ENCODE data around the gene AGPAT1. TPM values are rescaled to one million over a fixed set of nuclear protein-coding genes. Genes with fewer than 3 reads are reported as not detected.

Gene AGPAT1
- total and polyA plus RNA-seq, 2 of the 13 experiments (the other 11 are each of a cell fraction or from before 2014, with no cell fraction given) = 51.3 to 139 TPM

- TF ChIP-seq SOX6 (IDR thresholded peaks at IDR 0.05) (no peak), SOX6 (CRISPR knock-in tag; IDR thresholded peaks at IDR 0.05) (peak; percentile 36; the same call in 1 of the 2 replicates), SMARCC2 (IDR thresholded peaks at IDR 0.05) (no peak), ZNF292 (CRISPR knock-in tag; IDR thresholded peaks at IDR 0.05; ENCODE audit: borderline replicate concordance, low read depth) (no peak), ZMYM4 (CRISPR knock-in tag; IDR thresholded peaks at IDR 0.05) (peak; percentile 3; the same call in 1 of the 2 replicates), ZNF142 (CRISPR knock-in tag; IDR thresholded peaks at IDR 0.05) (0 out of 2 replicates have a peak, but pooled peaks have one; percentile 52), MYC (CRISPR knock-in tag; IDR thresholded peaks at IDR 0.05; ENCODE audit: borderline replicate concordance) (peak; percentile 58; the same call in 1 of the 2 replicates), ZNF770 (CRISPR knock-in tag; IDR thresholded peaks at IDR 0.05) (no peak), NCOA2 (CRISPR knock-in tag; IDR thresholded peaks at IDR 0.05) (peak; percentile 20; the same call in 1 of the 2 replicates), DMAP1 (CRISPR knock-in tag; IDR thresholded peaks at IDR 0.05) (no peak), TAF1 (CRISPR knock-in tag; IDR thresholded peaks at IDR 0.05) (peak; percentile 55), ZNF605 (CRISPR knock-in tag; IDR thresholded peaks at IDR 0.05) (0 out of 2 replicates have a peak, but pooled peaks have one; percentile 8), MTF1 (CRISPR knock-in tag; IDR thresholded peaks at IDR 0.05) (no peak), ZSCAN21 (CRISPR knock-in tag; IDR thresholded peaks at IDR 0.05; ENCODE audit: borderline replicate concordance) (peak; percentile 30; the same call in 1 of the 2 replicates), ZNF687 (CRISPR knock-in tag; IDR thresholded peaks at IDR 0.05) (peak; percentile 3)
These were observed 2.9 kb upstream of the AGPAT1 start (continued) for GRCh38 chr6:32178547-32179440.
